GM13977 (cell line): ENCODE data around the gene NUP93.

ENCODE experiments used
- DNase-seq: peaks from one replicate; pipeline ENCODE4 v3.0.0; 2012; ENCODE audit warnings: low spot score
- CTCF ChIP-seq: IDR thresholded peaks from 2 replicates; pipeline ENCODE4 v1.5.1; 2012; ENCODE audit warnings: mild to moderate bottlenecking, control low read depth; ENCODE audit not compliant: insufficient read depth; ENCODE audit errors: extremely low read depth, missing control alignments
- in situ Hi-C: fragments of 300-500 bp; cut with MboI; formaldehyde crosslinking; loops from one replicate; pipeline ENCODE4 v1.12.0; 2022; ENCODE audit warnings: low sequenced_read_pairs, low pct_unique_long_range_greater_than_20kb, mixed read lengths, inconsistent platforms; ENCODE audit not compliant: unreplicated experiment

Gene NUP93

GRCh38 chr16:56852401-56852730 is 122.4 kb downstream of the NUP93 start:
- no peak for DNase-seq
- no peak for TF ChIP-seq CTCF
- in situ Hi-C loops, result no loop called here

GRCh38 chr16:56852968-56853367 is 123.0 kb downstream of the NUP93 start:
- no peak for TF ChIP-seq CTCF
- DNase-seq, result no peak
- in situ Hi-C loops, result no loop called here

- TF ChIP-seq CTCF, result no peak
- in situ Hi-C loops, result no loop called here
- no peak for DNase-seq
Observed at GRCh38 chr16:56855201-56855600, 125.3 kb downstream of the NUP93 start.

- in situ Hi-C loops, result no loop called here
- no peak for TF ChIP-seq CTCF
- no peak for DNase-seq
Observed at GRCh38 chr16:56855946-56856345, 126.0 kb downstream of the NUP93 start.

- in situ Hi-C loops, result no loop called here
- DNase-seq, result no peak
- no peak for TF ChIP-seq CTCF
Observed at GRCh38 chr16:56856876-56857447, 127.0 kb downstream of the NUP93 start.

- in situ Hi-C loops, result no loop called here
- DNase-seq, result no peak
- TF ChIP-seq CTCF, result no peak
Observed at GRCh38 chr16:56858374-56858773, 128.4 kb downstream of the NUP93 start.

GRCh38 chr16:56859636-56860035 is 129.7 kb downstream of the NUP93 start:
- in situ Hi-C loops, result loop anchor here (10.0 kb wide), 2 partner anchors 95 to 185 kb away; no protein-coding TSS in a partner anchor
- no peak for TF ChIP-seq CTCF
- DNase-seq, result no peak
